Neutrophil (primary cell): ENCODE data around the gene HIVEP3.

Experiments used
- H3K27ac ChIP-seq: fragments of 200-600 bp; sonication (generic); 2 replicates; pipeline ENCODE4 v1.5.1; 2016; ENCODE audit warnings: mild to moderate bottlenecking, moderate library complexity
- H3K27me3 ChIP-seq: fragments of 200-600 bp; sonication (generic); 2 replicates; pipeline ENCODE4 v1.6.0; 2016; ENCODE audit warnings: mild to moderate bottlenecking
- H3K36me3 ChIP-seq: fragments of 200-600 bp; sonication (generic); 2 replicates; pipeline ENCODE4 v1.5.1; 2017
- H3K4me1 ChIP-seq, 2 experiments: fragments of 200-600 bp in 1 of 2; sonication (generic) in 1 of 2; 1 replicate in 1 of 2; 2 replicates in 1 of 2; pipeline versions ENCODE4 v1.5.1 to v1.6.1; 2013 to 2016; ENCODE audit warnings: low read depth in 1 of 2, low read length in 1 of 2, mild to moderate bottlenecking in 1 of 2, moderate library complexity in 1 of 2; ENCODE audit not compliant: control insufficient read depth in 1 of 2, insufficient read depth in 1 of 2
- H3K4me3 ChIP-seq, 2 experiments: fragments of 200-600 bp in 1 of 2; sonication (generic) in 1 of 2; 1 replicate in 1 of 2; 2 replicates in 1 of 2; pipeline ENCODE4 v1.5.1; 2013 to 2016; ENCODE audit warnings: low read depth in 1 of 2, low read length in 1 of 2, mild to moderate bottlenecking in 1 of 2, moderate library complexity in 1 of 2
- H3K9me3 ChIP-seq: fragments of 200-600 bp; sonication (generic); 2 replicates; pipeline ENCODE4 v1.5.1; 2016
- TF ChIP-seq, protein P1 (sequence below): fragments of 200-600 bp; sonication (generic); IDR thresholded peaks from 2 replicates; pipeline ENCODE4 v1.5.1; 2016; ENCODE audit warnings: antibody characterized with exemption

The HIVEP3 gene

DNA sequence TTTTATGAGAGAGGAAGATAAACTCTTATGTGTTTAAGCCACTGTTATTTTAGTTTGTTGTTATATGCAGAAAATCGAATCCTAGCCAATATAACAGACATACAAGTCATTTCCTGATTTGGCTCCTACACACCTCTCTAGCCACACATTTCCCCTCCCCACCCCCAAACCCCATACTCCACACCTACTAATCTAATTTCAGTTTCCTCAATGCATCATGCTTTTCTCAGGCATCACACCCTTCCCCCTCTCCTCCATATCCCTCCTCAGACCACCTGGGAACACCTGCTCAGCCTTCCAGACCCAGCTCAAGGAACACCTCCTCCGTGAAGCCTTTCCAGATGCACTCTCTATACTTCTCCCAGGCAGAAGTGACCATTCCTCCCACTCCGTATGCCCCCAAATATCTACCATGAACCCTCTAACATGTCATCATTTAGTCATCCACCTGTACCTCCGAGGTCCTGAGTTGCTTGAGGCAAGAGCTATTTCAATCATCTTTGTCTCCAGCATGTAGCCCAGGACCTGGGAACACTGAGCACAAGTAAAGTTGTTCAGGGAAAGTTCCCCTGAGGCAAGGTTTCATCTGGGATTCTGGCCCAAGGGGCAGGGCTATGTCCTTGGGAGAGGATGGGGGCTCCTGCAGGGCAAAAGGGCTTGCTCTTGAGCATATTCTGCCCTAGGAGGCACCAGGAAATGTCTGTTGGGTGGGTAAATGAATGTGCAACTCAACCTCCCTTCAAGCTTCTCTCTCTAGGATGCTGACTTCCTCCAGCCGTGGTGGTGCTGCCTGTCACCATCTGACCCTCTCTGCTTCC is 126.8 kb downstream of the HIVEP3 start:
- H3K9me3 ChIP-seq: no peaks in the 10 kb centered on the region
- no peaks in the 10 kb centered on the region for H3K36me3 ChIP-seq
- no peaks in the 10 kb centered on the region for H3K27me3 ChIP-seq
- peaks cover 14 to 33% of the 10 kb centered on the region in 2 experiments for H3K4me1 ChIP-seq
- TF ChIP-seq, protein P1, sequence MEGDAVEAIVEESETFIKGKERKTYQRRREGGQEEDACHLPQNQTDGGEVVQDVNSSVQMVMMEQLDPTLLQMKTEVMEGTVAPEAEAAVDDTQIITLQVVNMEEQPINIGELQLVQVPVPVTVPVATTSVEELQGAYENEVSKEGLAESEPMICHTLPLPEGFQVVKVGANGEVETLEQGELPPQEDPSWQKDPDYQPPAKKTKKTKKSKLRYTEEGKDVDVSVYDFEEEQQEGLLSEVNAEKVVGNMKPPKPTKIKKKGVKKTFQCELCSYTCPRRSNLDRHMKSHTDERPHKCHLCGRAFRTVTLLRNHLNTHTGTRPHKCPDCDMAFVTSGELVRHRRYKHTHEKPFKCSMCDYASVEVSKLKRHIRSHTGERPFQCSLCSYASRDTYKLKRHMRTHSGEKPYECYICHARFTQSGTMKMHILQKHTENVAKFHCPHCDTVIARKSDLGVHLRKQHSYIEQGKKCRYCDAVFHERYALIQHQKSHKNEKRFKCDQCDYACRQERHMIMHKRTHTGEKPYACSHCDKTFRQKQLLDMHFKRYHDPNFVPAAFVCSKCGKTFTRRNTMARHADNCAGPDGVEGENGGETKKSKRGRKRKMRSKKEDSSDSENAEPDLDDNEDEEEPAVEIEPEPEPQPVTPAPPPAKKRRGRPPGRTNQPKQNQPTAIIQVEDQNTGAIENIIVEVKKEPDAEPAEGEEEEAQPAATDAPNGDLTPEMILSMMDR: no peak
- H3K27ac ChIP-seq: peak overlapping the region; percentile 19
- no peak overlapping the region for H3K4me3 ChIP-seq

DNA sequence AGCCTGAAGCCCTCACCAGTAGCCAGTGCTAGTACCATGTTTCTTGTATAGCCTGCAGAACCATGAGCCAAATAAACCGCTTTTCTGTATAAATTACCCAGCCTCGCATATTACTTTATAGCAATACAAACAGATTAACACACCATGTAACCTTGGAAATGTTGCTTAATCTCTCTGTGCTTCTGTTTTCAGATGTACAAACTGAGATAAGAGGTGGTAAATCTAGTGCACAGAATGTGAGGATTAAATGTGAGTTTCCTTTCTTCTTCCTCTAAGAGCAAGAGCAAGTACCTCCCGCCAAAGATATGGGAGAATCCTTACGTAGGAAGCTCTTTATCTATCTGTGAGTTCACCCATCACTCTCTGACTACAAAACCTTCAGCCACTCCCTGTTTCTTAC is 128.4 kb downstream of the HIVEP3 start:
- H3K36me3 ChIP-seq: no peaks in the 10 kb centered on the region
- no peaks in the 10 kb centered on the region for H3K9me3 ChIP-seq
- TF ChIP-seq, protein P1: no peak
- peaks cover 14 to 33% of the 10 kb centered on the region in 2 experiments for H3K4me1 ChIP-seq
- H3K4me3 ChIP-seq: no peak overlapping the region
- no peaks in the 10 kb centered on the region for H3K27me3 ChIP-seq
- peak overlapping the region; percentile 37 for H3K27ac ChIP-seq

DNA sequence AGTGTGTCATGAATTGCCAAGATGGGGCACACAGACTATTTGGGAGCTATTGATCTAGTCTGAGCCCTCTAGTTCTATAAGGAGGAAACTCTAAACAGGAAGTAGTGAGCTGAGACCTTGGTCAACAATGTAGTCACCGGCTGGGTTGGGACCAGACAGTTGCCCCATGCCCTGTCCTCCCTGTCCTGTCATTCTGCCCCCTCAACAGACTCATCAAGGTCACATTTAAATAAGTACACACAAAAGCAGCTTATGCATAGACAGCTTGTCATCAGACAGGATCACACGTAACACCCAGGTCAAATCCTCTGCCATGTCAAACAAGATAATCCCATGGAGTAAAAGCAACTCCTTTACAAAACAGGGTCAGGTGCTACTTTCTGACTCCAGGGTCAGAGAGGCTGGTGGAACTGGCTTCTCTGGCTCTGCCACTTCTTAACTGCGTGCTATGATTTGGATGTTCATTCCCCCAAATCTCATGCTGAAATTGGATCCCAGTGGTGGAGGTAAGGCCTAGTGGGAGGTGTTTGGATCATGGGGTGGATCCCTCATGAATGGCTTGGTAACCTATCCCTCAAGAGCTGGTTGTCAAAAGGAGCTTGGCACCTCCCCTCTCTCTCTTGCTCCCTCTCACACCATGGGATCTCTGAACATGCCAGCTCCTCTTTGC is 128.9 kb downstream of the HIVEP3 start:
- Histone ChIP-seq H3K4me3 (no peak overlapping the region), H3K9me3 (no peaks in the 10 kb centered on the region), H3K27me3 (no peaks in the 10 kb centered on the region), H3K36me3 (no peaks in the 10 kb centered on the region), H3K4me1 (peaks cover 14 to 34% of the 10 kb centered on the region in 2 experiments), H3K27ac (peak overlapping the region; percentile 37)
- TF ChIP-seq, protein P1: no peak

DNA sequence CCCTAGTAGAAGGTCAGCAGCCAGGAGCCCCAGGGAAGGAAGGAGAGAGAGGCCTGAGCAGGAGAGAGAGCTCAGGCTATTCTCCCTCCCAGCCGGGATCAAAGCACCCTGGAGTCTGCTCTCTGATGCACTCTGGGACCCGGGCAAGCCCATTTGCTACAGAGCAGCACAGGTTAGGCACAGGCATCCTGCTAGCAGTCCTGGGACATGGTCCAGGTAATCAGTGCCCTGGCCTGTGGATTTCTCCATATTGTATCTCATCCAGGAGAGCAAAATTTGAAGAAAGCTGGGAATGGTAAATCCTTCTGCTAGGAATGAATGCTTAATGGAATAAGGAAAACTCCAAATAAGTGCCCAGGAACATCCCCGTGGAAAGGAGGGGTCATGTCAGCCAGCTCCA is 130.3 kb downstream of the HIVEP3 start:
- no peak overlapping the region for H3K4me3 ChIP-seq
- TF ChIP-seq, protein P1: no peak
- no peak overlapping the region for H3K27ac ChIP-seq
- peaks cover 14 to 36% of the 10 kb centered on the region in 2 experiments for H3K4me1 ChIP-seq
- H3K27me3 ChIP-seq: no peaks in the 10 kb centered on the region
- H3K9me3 ChIP-seq: no peaks in the 10 kb centered on the region
- H3K36me3 ChIP-seq: no peaks in the 10 kb centered on the region

DNA sequence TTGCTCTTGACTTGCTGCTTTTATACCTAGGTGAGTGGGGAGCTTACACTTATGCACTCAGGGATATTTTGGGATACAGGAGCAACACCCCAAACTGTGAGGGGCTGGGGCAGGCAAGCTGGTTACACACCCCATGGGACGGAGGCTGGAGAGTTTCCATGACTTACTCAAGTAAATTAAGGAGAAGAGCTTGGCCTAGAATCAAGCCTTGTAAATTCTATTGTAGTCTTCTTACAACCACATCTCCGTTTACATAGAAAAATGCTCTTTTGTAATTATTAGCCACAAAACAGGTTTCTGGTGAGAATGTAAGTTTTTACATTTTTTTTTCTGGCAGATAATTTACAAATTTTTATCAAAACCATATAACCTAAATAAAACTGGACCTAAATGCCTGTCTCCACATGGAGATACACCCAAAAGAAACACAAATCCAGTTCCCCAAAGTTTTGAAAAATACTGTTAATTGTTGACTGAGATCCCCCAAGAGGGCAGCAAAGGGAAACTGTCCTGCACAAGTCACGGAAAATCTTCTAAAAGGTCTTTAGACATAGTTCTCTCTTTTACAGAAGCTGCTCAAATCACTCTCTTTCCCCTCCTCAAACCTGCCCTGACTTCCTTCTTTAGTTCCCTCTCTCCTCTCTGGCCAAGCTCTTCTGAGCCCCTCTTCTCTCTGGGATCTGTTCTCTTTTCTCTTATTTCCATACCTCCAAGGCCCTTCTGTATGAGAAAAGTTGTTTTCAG is 134.0 kb downstream of the HIVEP3 start:
- Histone ChIP-seq H3K4me1 (peaks cover 4 to 13% of the 10 kb centered on the region in 2 experiments), H3K4me3 (no peak overlapping the region), H3K27me3 (peaks cover 6% of the 10 kb centered on the region), H3K9me3 (no peaks in the 10 kb centered on the region), H3K27ac (no peak overlapping the region), H3K36me3 (no peaks in the 10 kb centered on the region)
- TF ChIP-seq, protein P1: no peak
